GM12873 (cell line): ENCODE measurements around the gene NECTIN2.
"Not testable (repeated sequence)": the region's sequence is repeated elsewhere in the genome, so short reads cannot be mapped to it uniquely, and the experiment has no call there.

ENCODE experiments used
- CTCF ChIP-seq: IDR thresholded peaks from 2 replicates; pipeline ENCODE4 v1.5.1; 2012; ENCODE audit warnings: low read depth, mild to moderate bottlenecking, moderate library complexity, low read length, control low read depth; ENCODE audit not compliant: insufficient read depth; ENCODE audit errors: missing control alignments

Gene NECTIN2

GRCh38 chr19:44914433-44915206, 68.5 kb downstream of the NECTIN2 start, which contains the start of gene APOC1:
Gene APOC1 (plus strand): TSS chr19:44914608. CDS start chr19:44914892, 284 bp downstream.
- TF ChIP-seq CTCF, result not testable (repeated sequence)

GRCh38 chr19:44924243-44924725, 78.2 kb downstream of the NECTIN2 start:
- no peak for TF ChIP-seq CTCF

GRCh38 chr19:44925114-44925891, 79.2 kb downstream of the NECTIN2 start:
- no peak for TF ChIP-seq CTCF

- no peak for TF ChIP-seq CTCF
Observed at GRCh38 chr19:44927746-44928145, 81.6 kb downstream of the NECTIN2 start.

- TF ChIP-seq CTCF, result no peak
Observed at GRCh38 chr19:44930088-44930487, 84.0 kb downstream of the NECTIN2 start.

- TF ChIP-seq CTCF, result no peak
Observed at GRCh38 chr19:44931541-44931940, 85.4 kb downstream of the NECTIN2 start.
